Uterus (tissue), 2 donors: Measurements from ENCODE around the gene GALNT9.

Experiments used
- POLR2A ChIP-seq, 2 donors: fragments of 450-650 bp; IDR thresholded peaks; one replicate each; pipeline ENCODE4 v1.6.1; 2016; ENCODE audit warnings: antibody characterized with exemption in 2 of 2, mild to moderate bottlenecking in 1 of 2, moderate library complexity in 1 of 2
- TF ChIP-seq, protein P1 (sequence below), 4 experiments: fragments of 200-600 bp in 2 of 4; fragments of 450-650 bp in 2 of 4; sonication (generic) in 2 of 4; IDR thresholded peaks; one replicate each; pipeline ENCODE4 v1.5.1; 2016 to 2019; ENCODE audit warnings: antibody characterized with exemption in 4 of 4, mild to moderate bottlenecking in 2 of 4, moderate library complexity in 1 of 4

DNA sequence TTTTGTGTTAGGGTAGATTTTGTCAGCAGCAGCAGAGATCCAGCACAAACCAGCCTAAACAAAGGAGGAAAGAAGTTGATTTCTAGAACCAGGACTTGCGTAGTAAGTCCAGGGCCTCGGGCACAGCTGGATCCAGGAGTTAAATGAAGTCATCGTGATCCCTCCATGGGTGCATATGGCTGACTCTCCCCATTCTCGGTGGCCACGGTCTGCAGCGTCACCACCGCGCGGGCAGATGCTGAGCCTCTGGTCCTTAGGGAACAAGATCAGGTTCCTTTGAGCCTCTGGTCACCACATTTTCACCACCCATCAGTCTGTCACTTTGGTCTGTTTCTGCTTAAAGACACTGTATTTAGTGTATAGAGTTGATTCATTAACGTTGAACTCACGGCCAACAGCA, 14.8 kb upstream of the GALNT9 start:
- TF ChIP-seq, protein P1, sequence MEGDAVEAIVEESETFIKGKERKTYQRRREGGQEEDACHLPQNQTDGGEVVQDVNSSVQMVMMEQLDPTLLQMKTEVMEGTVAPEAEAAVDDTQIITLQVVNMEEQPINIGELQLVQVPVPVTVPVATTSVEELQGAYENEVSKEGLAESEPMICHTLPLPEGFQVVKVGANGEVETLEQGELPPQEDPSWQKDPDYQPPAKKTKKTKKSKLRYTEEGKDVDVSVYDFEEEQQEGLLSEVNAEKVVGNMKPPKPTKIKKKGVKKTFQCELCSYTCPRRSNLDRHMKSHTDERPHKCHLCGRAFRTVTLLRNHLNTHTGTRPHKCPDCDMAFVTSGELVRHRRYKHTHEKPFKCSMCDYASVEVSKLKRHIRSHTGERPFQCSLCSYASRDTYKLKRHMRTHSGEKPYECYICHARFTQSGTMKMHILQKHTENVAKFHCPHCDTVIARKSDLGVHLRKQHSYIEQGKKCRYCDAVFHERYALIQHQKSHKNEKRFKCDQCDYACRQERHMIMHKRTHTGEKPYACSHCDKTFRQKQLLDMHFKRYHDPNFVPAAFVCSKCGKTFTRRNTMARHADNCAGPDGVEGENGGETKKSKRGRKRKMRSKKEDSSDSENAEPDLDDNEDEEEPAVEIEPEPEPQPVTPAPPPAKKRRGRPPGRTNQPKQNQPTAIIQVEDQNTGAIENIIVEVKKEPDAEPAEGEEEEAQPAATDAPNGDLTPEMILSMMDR (IDR thresholded peaks at IDR 0.05), result no peak
- TF ChIP-seq POLR2A (IDR thresholded peaks at IDR 0.05), result no peak
